K562 (cell line): Measurements from ENCODE around the gene ATRIP. TPM values are rescaled to one million over a fixed set of nuclear protein-coding genes. Genes with fewer than 3 reads are reported as not detected.

Source experiments
- ATAC-seq: fragments of 200-7000 bp; cut with Tn5 transposase; 3 replicates; pipeline ENCODE4 v1.9.1; 2020; ENCODE audit warnings: moderate library complexity
- BruUV-seq: library from RNA; stranded (reverse); fragments of 400-500 nt; replicated peaks from 2 replicates; lab custom pipeline; 2021; lab: Mats Ljungman, UMichigan
- CTCF ChIA-PET: fragments of 300-600 bp; formaldehyde crosslinking; extraction: SDS; loops from one replicate; lab custom pipeline; 2021; ENCODE audit warnings: low intra/inter-chr PET ratio; lab: Yijun Ruan, JAX
- POLR2A ChIA-PET: fragments of 300-600, 350-650 bp; sonication (Branson Sonifier 250); formaldehyde crosslinking; extraction: SDS; loops from one replicate; lab custom pipeline; 2021; ENCODE audit warnings: antibody characterized with exemption, inconsistent platforms; lab: Yijun Ruan, JAX
- DNase-seq, 4 experiments: peaks; one replicate each; pipeline versions ENCODE4 v3.0.0 to v3.0.0-alpha.2; 2011 to 2018; ENCODE audit warnings: low spot score in 3 of 4, mixed read lengths in 3 of 4; ENCODE audit errors: extremely low read depth in 1 of 4
- FAIRE-seq: peaks from 2 replicates; lab custom pipeline; 2011; peaks lifted over from hg19 to GRCh38; lab: Jason Lieb, UNC
- H2AFZ ChIP-seq: 2 replicates; pipeline ENCODE4 v1.6.0; 2011; ENCODE audit warnings: low read depth, low read length, control low read depth, inconsistent platforms
- H3K27ac ChIP-seq: fragments of 200-600 bp; 3 replicates; pipeline ENCODE4 v1.8.0; 2011; ENCODE audit warnings: low read depth, mild to moderate bottlenecking, control low read depth, inconsistent platforms, low read length, moderate library complexity, mixed read lengths; ENCODE audit errors: extremely low read depth
- H3K27me3 ChIP-seq, 2 experiments: fragments of 300-600 bp in 1 of 2; 2 replicates in 1 of 2; 3 replicates in 1 of 2; pipeline versions ENCODE4 v1.6.0 to v1.8.0; 2011; ENCODE audit warnings: inconsistent platforms in 2 of 2, low read length in 2 of 2, mild to moderate bottlenecking in 1 of 2, mixed read lengths in 1 of 2, moderate library complexity in 1 of 2; ENCODE audit not compliant: control insufficient read depth in 2 of 2, insufficient read depth in 2 of 2
- H3K36me3 ChIP-seq: fragments of 300-600 bp; 3 replicates; pipeline ENCODE4 v1.8.0; 2011; ENCODE audit warnings: mild to moderate bottlenecking, low read length, inconsistent platforms; ENCODE audit not compliant: control insufficient read depth, insufficient read depth
- H3K4me1 ChIP-seq, 2 experiments: fragments of 200-600 bp in 1 of 2; replicated peaks in 1 of 2; 2 replicates in 1 of 2; 3 replicates in 1 of 2; pipeline versions ENCODE4 v1.5.1 to v1.8.0; 2011; ENCODE audit warnings: inconsistent platforms in 2 of 2, low read length in 2 of 2, mild to moderate bottlenecking in 1 of 2, mixed read lengths in 1 of 2, moderate library complexity in 1 of 2; ENCODE audit not compliant: control insufficient read depth in 2 of 2, insufficient read depth in 2 of 2
- H3K4me2 ChIP-seq: 2 replicates; pipeline ENCODE4 v1.6.1; 2011; ENCODE audit warnings: low read length, control low read depth, inconsistent platforms, mixed read lengths; ENCODE audit not compliant: insufficient read depth
- H3K4me3 ChIP-seq: fragments of 200-600 bp; sonication (generic), shearing (Covaris generic); 2 replicates; pipeline ENCODE4 v1.5.1; 2016; ENCODE audit warnings: control low read depth, inconsistent platforms
- H3K79me2 ChIP-seq: fragments of 200-600 bp; 3 replicates; pipeline ENCODE4 v1.8.0; 2011; ENCODE audit warnings: low read length, inconsistent platforms; ENCODE audit not compliant: control insufficient read depth, insufficient read depth
- H3K9ac ChIP-seq, 2 experiments: 2 replicates each; pipeline versions ENCODE4 v1.6.0 to v1.6.1; 2011; ENCODE audit warnings: low read depth in 2 of 2, low read length in 2 of 2, control low read depth in 1 of 2, inconsistent platforms in 1 of 2, mild to moderate bottlenecking in 1 of 2, mixed read lengths in 1 of 2; ENCODE audit not compliant: insufficient read depth in 1 of 2
- H3K9me1 ChIP-seq: one replicate; pipeline ENCODE4 v1.6.0; 2011; ENCODE audit warnings: inconsistent platforms, mild to moderate bottlenecking, low read length, moderate library complexity; ENCODE audit not compliant: control insufficient read depth, insufficient read depth
- H3K9me3 ChIP-seq: replicated peaks from 2 replicates; pipeline ENCODE4 v1.5.1; 2011; ENCODE audit warnings: low read depth, low read length, inconsistent platforms; ENCODE audit not compliant: control insufficient read depth, insufficient read depth
- H4K20me1 ChIP-seq: replicated peaks from 2 replicates; pipeline ENCODE4 v1.6.1; 2011; ENCODE audit warnings: low read length, inconsistent platforms, mixed read lengths; ENCODE audit not compliant: control insufficient read depth, insufficient read depth
- BCOR ChIP-seq: fragments of 450-650 bp; IDR thresholded peaks from 2 replicates; pipeline ENCODE4 v1.6.1; 2016
- BRF1 ChIP-seq: IDR thresholded peaks from 3 replicates; pipeline ENCODE4 v1.6.1; 2011; ENCODE audit warnings: borderline replicate concordance, mild to moderate bottlenecking; ENCODE audit not compliant: insufficient read length; ENCODE audit errors: extremely low read depth
- CREBBP ChIP-seq: IDR thresholded peaks from one replicate; pipeline ENCODE4 v1.6.1; 2012; ENCODE audit warnings: low read depth, mild to moderate bottlenecking, control low read depth, inconsistent platforms, low read length
- FOXA1 ChIP-seq: fragments of 450-650 bp; IDR thresholded peaks from 2 replicates; pipeline ENCODE4 v1.6.1; 2016; ENCODE audit warnings: mild to moderate bottlenecking, borderline replicate concordance
- JUN ChIP-seq, 2 experiments: sonication (generic) in 1 of 2; formaldehyde crosslinking in 1 of 2; IDR thresholded peaks; 2 replicates each; pipeline versions ENCODE4 v1.6.1 to v1.8.0; 2012 to 2022; ENCODE audit warnings: borderline replicate concordance in 2 of 2, mild to moderate bottlenecking in 2 of 2, improper control_type of control experiment in 1 of 2, low read depth in 1 of 2, low read length in 1 of 2, missing genetic modification reagents in 1 of 2
- ZKSCAN8 ChIP-seq: fragments of 200-800 bp; sonication (Bioruptor generic); IDR thresholded peaks from 2 replicates; pipeline ENCODE4 v1.6.1; 2016; ENCODE audit warnings: missing genetic modification characterization, missing compliant biosample characterization
- ZNF436 ChIP-seq: fragments of 250-450, 450-650 bp; sonication (Bioruptor Pico); formaldehyde crosslinking; IDR thresholded peaks from 2 replicates; pipeline ENCODE4 v1.7.0; 2020; ENCODE audit warnings: mild to moderate bottlenecking
- WGBS: fragments of 100-300 bp; shearing (Covaris generic); methylation state at CpG from one replicate; pipeline ENCODE4 v1.1.6; 2016; ENCODE audit warnings: low coverage, mixed read lengths; ENCODE audit not compliant: insufficient coverage; ENCODE audit errors: missing lambda C conversion rate; 5-methylcytosine and 5-hydroxymethylcytosine counted together
- in situ Hi-C: fragments of 300-500 bp; cut with MboI; formaldehyde crosslinking; loops from 4 replicates; pipeline ENCODE4 v1.15.0; 2018; ENCODE audit warnings: inconsistent platforms, mixed read lengths
- intact Hi-C: fragments of 100-400 bp; cut with micrococcal nuclease; formaldehyde crosslinking; loops from 2 replicates; pipeline ENCODE4 v1.14.2; 2022
- polyA plus RNA-seq, 8 experiments: library from polyadenylated mRNA; depleted of rRNA in 4 of 8; stranded (reverse) in 5 of 8; unstranded in 3 of 8; fragments of >200 nt; fragmentation: Nextera tagmentation in 2 of 8; fragmentation: Illumina TruSeq in 1 of 8; extraction: Ambion mirVana in 2 of 8; extraction: Trizol in 1 of 8; gene quantifications; 2 replicates each; pipeline versions ENCODE4 v1.2.1 to v1.2.3, GENCODE V29; 2011 to 2014; ENCODE audit warnings: inconsistent platforms in 1 of 8, missing spikeins in 1 of 8
- total RNA-seq, 7 experiments: library from RNA; depleted of rRNA in 6 of 7; stranded (reverse); fragments of >200 nt in 6 of 7; fragmentation: Illumina TruSeq in 2 of 7; extraction: Trizol in 2 of 7; gene quantifications; 2 replicates each; pipeline versions ENCODE4 v1.2.1 to v1.2.3, GENCODE V29; 2011 to 2021; ENCODE audit warnings: low replicate concordance in 1 of 7
- TF ChIP-seq, protein P1 (sequence below): fragments of 200-800 bp; sonication (Bioruptor generic); IDR thresholded peaks from 2 replicates; pipeline ENCODE4 v1.6.1; 2017; ENCODE audit warnings: missing genetic modification characterization, missing compliant biosample characterization
- TF ChIP-seq, protein P2 (sequence below): fragments of 450-650 bp; IDR thresholded peaks from 2 replicates; pipeline ENCODE4 v1.6.1; 2017; ENCODE audit warnings: antibody characterized with exemption, mild to moderate bottlenecking

The ATRIP gene
- total and polyA plus RNA-seq, 9 of the 15 experiments (the other 6 are each of a cell fraction or from before 2014, with no cell fraction given) = 1.7 to 15.7 (median 10.5) TPM

DNA sequence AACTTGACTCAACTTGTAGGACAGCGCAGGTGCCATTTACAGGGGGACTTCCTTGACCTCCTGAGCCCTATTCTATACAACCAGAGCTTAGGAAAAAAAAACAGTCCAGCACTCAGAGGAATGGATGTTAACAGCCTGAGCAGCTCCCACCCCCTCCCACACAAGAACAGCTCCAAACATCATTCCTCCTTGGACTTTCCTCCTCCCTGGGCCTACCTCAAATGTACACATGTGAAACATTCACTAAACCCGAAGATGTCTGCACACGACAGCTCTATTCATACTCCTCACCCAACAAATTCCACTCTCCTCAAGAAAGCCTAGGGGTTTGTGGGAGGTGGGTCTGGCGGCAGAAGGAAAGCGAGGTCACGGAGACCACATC lies 503 bp upstream of the ATRIP start:
- WGBS = 10% methylated on average over 5 of the region's 6 CpGs
- Histone ChIP-seq H3K4me1 (peaks cover 5 to 18% of the 10 kb centered on the region in 2 experiments; a peak in 4 of 5 replicates), H3K4me3 (peak overlapping the region; percentile 88), H3K27ac (peak overlapping the region; percentile 88; the same call in 1 of the 3 replicates), H3K9me3 (no peaks in the 10 kb centered on the region)
- TSS peak; percentile 89 for BruUV-seq
- ATAC-seq = no peak; the same call in 2 of the 3 replicates
- 0 out of 2 replicates have a peak, but pooled peaks have one; percentile 1 for TF ChIP-seq JUN (IDR thresholded peaks at IDR 0.05; ENCODE audit: borderline replicate concordance, low read depth, low read length)
- no peak for TF ChIP-seq JUN (CRISPR knock-in tag; IDR thresholded peaks at IDR 0.05; ENCODE audit: borderline replicate concordance)
- TF ChIP-seq BRF1 = no peak
- TF ChIP-seq BCOR = no peak
- TF ChIP-seq, all 486 proteins: peak for 1
- peak overlapping the region; percentile 91 for H3K4me2 ChIP-seq
- no peaks in the 10 kb centered on the region for H3K9me1 ChIP-seq
- H3K36me3 ChIP-seq = peaks cover 40% of the 10 kb centered on the region; the same call in 2 of the 3 replicates
- peaks cover 45% of the 10 kb centered on the region for H3K79me2 ChIP-seq
- no peaks in the 10 kb centered on the region for H4K20me1 ChIP-seq
- H2AFZ ChIP-seq = peak overlapping the region; percentile 83
- ChIA-PET CTCF (no interaction called here), POLR2A (interaction anchor here (0.6 to 2.8 kb wide), 12 partner anchors 8 to 577 kb away, joined by 3 to 21 read pairs (median 4); partner anchors contain the start of gene CDC25A)
- H3K27me3 ChIP-seq = no peaks in the 10 kb centered on the region
- intact Hi-C loops (loop anchor here (1.0 kb wide), 1 partner anchor 109 kb away; no protein-coding TSS in a partner anchor), in situ Hi-C loops (no loop called here)
- peak overlapping the region; percentile 83 to 93 for H3K9ac ChIP-seq
- DNase-seq (no peak), FAIRE-seq (no peak)

DNA sequence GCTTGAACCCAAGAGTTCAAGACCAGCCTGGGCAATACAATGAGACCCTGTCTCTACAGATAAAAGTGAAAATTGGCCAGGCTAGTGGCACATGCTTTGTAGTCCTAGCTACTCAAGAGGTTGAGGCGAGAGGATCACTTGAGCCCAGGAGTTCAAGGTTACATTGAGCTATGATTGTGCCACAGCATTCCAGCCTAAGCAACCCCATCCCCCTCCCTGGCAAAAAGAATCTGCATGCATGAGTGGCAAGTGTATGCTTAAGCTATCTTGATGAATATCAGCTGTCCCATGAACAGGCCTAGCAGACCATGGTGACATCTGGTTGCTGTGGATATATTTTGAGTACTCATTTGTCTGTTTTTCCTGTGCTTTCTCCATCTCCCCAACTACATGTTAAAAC lies 4.7 kb downstream of the ATRIP start:
- POLR2A ChIA-PET = interaction anchor here (0.6 kb wide), 1 partner anchor 144 kb away, joined by 3 read pairs; no protein-coding TSS in a partner anchor
- no peak for DNase-seq
- H3K9me1 ChIP-seq = no peaks in the 10 kb centered on the region
- no peaks in the 10 kb centered on the region for H3K9me3 ChIP-seq
- no peak overlapping the region for H3K27ac ChIP-seq
- WGBS = 100% methylated on average over 1 of the region's 1 CpG
- BruUV-seq = no TSS peak
- H2AFZ ChIP-seq = no peak overlapping the region
- CTCF ChIA-PET = no interaction called here
- H3K4me3 ChIP-seq = no peak overlapping the region
- no peak for ATAC-seq
- H3K4me2 ChIP-seq = no peak overlapping the region
- no peaks in the 10 kb centered on the region for H4K20me1 ChIP-seq
- H3K4me1 ChIP-seq = peaks cover 3 to 14% of the 10 kb centered on the region in 2 experiments; a peak in 4 of 5 replicates
- no peak overlapping the region for H3K9ac ChIP-seq
- no peak for FAIRE-seq
- no peaks in the 10 kb centered on the region for H3K27me3 ChIP-seq
- H3K79me2 ChIP-seq = peaks cover 25% of the 10 kb centered on the region
- in situ Hi-C loops (no loop called here), intact Hi-C loops (no loop called here)
- peaks cover 57% of the 10 kb centered on the region; the same call in 2 of the 3 replicates for H3K36me3 ChIP-seq
- TF ChIP-seq ZNF436 (CRISPR knock-in tag) (no peak), CREBBP (no peak), FOXA1 (no peak), ZKSCAN8 (no peak)
- TF ChIP-seq, protein P1, sequence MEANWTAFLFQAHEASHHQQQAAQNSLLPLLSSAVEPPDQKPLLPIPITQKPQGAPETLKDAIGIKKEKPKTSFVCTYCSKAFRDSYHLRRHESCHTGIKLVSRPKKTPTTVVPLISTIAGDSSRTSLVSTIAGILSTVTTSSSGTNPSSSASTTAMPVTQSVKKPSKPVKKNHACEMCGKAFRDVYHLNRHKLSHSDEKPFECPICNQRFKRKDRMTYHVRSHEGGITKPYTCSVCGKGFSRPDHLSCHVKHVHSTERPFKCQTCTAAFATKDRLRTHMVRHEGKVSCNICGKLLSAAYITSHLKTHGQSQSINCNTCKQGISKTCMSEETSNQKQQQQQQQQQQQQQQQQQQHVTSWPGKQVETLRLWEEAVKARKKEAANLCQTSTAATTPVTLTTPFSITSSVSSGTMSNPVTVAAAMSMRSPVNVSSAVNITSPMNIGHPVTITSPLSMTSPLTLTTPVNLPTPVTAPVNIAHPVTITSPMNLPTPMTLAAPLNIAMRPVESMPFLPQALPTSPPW (CRISPR knock-in tag) = no peak
- TF ChIP-seq, protein P2, sequence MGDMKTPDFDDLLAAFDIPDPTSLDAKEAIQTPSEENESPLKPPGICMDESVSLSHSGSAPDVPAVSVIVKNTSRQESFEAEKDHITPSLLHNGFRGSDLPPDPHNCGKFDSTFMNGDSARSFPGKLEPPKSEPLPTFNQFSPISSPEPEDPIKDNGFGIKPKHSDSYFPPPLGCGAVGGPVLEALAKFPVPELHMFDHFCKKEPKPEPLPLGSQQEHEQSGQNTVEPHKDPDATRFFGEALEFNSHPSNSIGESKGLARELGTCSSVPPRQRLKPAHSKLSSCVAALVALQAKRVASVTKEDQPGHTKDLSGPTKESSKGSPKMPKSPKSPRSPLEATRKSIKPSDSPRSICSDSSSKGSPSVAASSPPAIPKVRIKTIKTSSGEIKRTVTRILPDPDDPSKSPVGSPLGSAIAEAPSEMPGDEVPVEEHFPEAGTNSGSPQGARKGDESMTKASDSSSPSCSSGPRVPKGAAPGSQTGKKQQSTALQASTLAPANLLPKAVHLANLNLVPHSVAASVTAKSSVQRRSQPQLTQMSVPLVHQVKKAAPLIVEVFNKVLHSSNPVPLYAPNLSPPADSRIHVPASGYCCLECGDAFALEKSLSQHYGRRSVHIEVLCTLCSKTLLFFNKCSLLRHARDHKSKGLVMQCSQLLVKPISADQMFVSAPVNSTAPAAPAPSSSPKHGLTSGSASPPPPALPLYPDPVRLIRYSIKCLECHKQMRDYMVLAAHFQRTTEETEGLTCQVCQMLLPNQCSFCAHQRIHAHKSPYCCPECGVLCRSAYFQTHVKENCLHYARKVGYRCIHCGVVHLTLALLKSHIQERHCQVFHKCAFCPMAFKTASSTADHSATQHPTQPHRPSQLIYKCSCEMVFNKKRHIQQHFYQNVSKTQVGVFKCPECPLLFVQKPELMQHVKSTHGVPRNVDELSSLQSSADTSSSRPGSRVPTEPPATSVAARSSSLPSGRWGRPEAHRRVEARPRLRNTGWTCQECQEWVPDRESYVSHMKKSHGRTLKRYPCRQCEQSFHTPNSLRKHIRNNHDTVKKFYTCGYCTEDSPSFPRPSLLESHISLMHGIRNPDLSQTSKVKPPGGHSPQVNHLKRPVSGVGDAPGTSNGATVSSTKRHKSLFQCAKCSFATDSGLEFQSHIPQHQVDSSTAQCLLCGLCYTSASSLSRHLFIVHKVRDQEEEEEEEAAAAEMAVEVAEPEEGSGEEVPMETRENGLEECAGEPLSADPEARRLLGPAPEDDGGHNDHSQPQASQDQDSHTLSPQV = no peak
